DOHH2 (cell line): Measurements from ENCODE around the gene COL18A1.

Source experiments
- H3F3A ChIP-seq: fragments of 200-600 bp; sonication (generic), shearing (Covaris generic); 2 replicates; pipeline ENCODE4 v1.6.0; 2016; ENCODE audit warnings: antibody characterized with exemption, mild to moderate bottlenecking; ENCODE audit not compliant: control insufficient read depth, insufficient read depth
- H3K27ac ChIP-seq: fragments of 200-600 bp; sonication (generic); 2 replicates; pipeline ENCODE4 v1.5.1; 2014; ENCODE audit warnings: low read depth, mild to moderate bottlenecking, low read length, moderate library complexity
- H3K27me3 ChIP-seq: fragments of 200-600 bp; sonication (generic); 2 replicates; pipeline ENCODE4 v1.6.1; 2014; ENCODE audit warnings: mild to moderate bottlenecking, low read length, mixed read lengths; ENCODE audit not compliant: control insufficient read depth
- H3K36me3 ChIP-seq: fragments of 200-600 bp; sonication (generic); 2 replicates; pipeline ENCODE4 v1.6.1; 2014; ENCODE audit warnings: mild to moderate bottlenecking, low read length, moderate library complexity, mixed read lengths; ENCODE audit not compliant: control insufficient read depth
- H3K4me1 ChIP-seq: fragments of 200-600 bp; sonication (generic); 2 replicates; pipeline ENCODE4 v1.6.1; 2014; ENCODE audit warnings: mild to moderate bottlenecking, low read length, mixed read lengths; ENCODE audit not compliant: control insufficient read depth
- H3K4me2 ChIP-seq: fragments of 200-600 bp; sonication (generic); 2 replicates; pipeline ENCODE4 v1.6.0; 2014; ENCODE audit warnings: mild to moderate bottlenecking, low read length, moderate library complexity
- H3K4me3 ChIP-seq: fragments of 200-600 bp; sonication (generic); 2 replicates; pipeline ENCODE4 v1.5.1; 2014; ENCODE audit warnings: mild to moderate bottlenecking, low read length, mixed read lengths
- H3K79me2 ChIP-seq: fragments of 200-600 bp; sonication (generic); 2 replicates; pipeline ENCODE4 v1.6.1; 2014; ENCODE audit warnings: mild to moderate bottlenecking, low read length, mixed read lengths; ENCODE audit not compliant: control insufficient read depth
- H3K9me2 ChIP-seq: fragments of 200-600 bp; sonication (generic); replicated peaks from 2 replicates; pipeline ENCODE4 v1.6.1; 2014; ENCODE audit warnings: mild to moderate bottlenecking, low read length, mixed read lengths; ENCODE audit not compliant: control insufficient read depth
- H3K9me3 ChIP-seq: fragments of 200-600 bp; sonication (generic); 2 replicates; pipeline ENCODE4 v1.6.1; 2014; ENCODE audit warnings: antibody characterized with exemption, low read length, mixed read lengths; ENCODE audit not compliant: control insufficient read depth, insufficient read depth
- H4K20me1 ChIP-seq: fragments of 200-600 bp; sonication (generic); 2 replicates; pipeline ENCODE4 v1.6.0; 2014; ENCODE audit warnings: low read depth, mild to moderate bottlenecking, antibody characterized with exemption, low read length, moderate library complexity; ENCODE audit not compliant: control insufficient read depth, insufficient read depth
- CTCF ChIP-seq: fragments of 200-600 bp; sonication (generic); IDR thresholded peaks from one replicate; pipeline ENCODE4 v1.5.1; 2014; ENCODE audit warnings: antibody characterized with exemption, mild to moderate bottlenecking, low read depth, low read length; ENCODE audit not compliant: poor library complexity, severe bottlenecking
- EZH2phosphoT487 ChIP-seq: fragments of 200-600 bp; sonication (generic); IDR thresholded peaks from 2 replicates; pipeline ENCODE4 v1.6.1; 2017; ENCODE audit warnings: borderline replicate concordance, mild to moderate bottlenecking, antibody characterized with exemption, low read length, moderate library complexity, mixed read lengths

The COL18A1 gene

GRCh38 chr21:45463871-45464270, 58.9 kb downstream of the COL18A1 start:
- Histone ChIP-seq H3K4me2 (no peak overlapping the region), H3F3A (no peaks in the 10 kb centered on the region), H3K79me2 (no peaks in the 10 kb centered on the region), H3K27ac (no peak overlapping the region), H3K27me3 (no peaks in the 10 kb centered on the region), H3K4me1 (no peaks in the 10 kb centered on the region), H3K9me3 (no peaks in the 10 kb centered on the region), H3K9me2 (no peaks in the 10 kb centered on the region), H4K20me1 (no peaks in the 10 kb centered on the region), H3K4me3 (no peak overlapping the region), H3K36me3 (no peaks in the 10 kb centered on the region)
- TF ChIP-seq EZH2phosphoT487 (no peak), CTCF (no peak)

GRCh38 chr21:45464309-45464708, 59.3 kb downstream of the COL18A1 start:
- H3K36me3 ChIP-seq = no peaks in the 10 kb centered on the region
- no peak for TF ChIP-seq EZH2phosphoT487
- no peak for TF ChIP-seq CTCF

GRCh38 chr21:45465105-45465504, 60.1 kb downstream of the COL18A1 start:
- H3K4me2 ChIP-seq = no peak overlapping the region
- H3K27ac ChIP-seq = no peak overlapping the region
- no peaks in the 10 kb centered on the region for H3K9me2 ChIP-seq
- H4K20me1 ChIP-seq = no peaks in the 10 kb centered on the region
- no peaks in the 10 kb centered on the region for H3K4me1 ChIP-seq
- H3F3A ChIP-seq = no peaks in the 10 kb centered on the region
- H3K9me3 ChIP-seq = no peaks in the 10 kb centered on the region
- H3K4me3 ChIP-seq = no peak overlapping the region
- no peaks in the 10 kb centered on the region for H3K36me3 ChIP-seq
- H3K27me3 ChIP-seq = 0 out of 2 replicates have a peak, but pooled peaks cover 2% of the 10 kb centered on the region
- no peak for TF ChIP-seq CTCF
- no peak for TF ChIP-seq EZH2phosphoT487
- no peaks in the 10 kb centered on the region for H3K79me2 ChIP-seq

More at GRCh38 chr21:45464309-45464708, 59.3 kb downstream of the COL18A1 start:
- Histone ChIP-seq H3K4me2 (no peak overlapping the region), H3K27me3 (no peaks in the 10 kb centered on the region), H3F3A (no peaks in the 10 kb centered on the region), H3K79me2 (no peaks in the 10 kb centered on the region), H3K9me2 (no peaks in the 10 kb centered on the region), H3K4me1 (no peaks in the 10 kb centered on the region), H4K20me1 (no peaks in the 10 kb centered on the region), H3K27ac (no peak overlapping the region), H3K9me3 (no peaks in the 10 kb centered on the region), H3K4me3 (no peak overlapping the region)
